ENCODE measurements around the gene FAHD2A.

DNA sequence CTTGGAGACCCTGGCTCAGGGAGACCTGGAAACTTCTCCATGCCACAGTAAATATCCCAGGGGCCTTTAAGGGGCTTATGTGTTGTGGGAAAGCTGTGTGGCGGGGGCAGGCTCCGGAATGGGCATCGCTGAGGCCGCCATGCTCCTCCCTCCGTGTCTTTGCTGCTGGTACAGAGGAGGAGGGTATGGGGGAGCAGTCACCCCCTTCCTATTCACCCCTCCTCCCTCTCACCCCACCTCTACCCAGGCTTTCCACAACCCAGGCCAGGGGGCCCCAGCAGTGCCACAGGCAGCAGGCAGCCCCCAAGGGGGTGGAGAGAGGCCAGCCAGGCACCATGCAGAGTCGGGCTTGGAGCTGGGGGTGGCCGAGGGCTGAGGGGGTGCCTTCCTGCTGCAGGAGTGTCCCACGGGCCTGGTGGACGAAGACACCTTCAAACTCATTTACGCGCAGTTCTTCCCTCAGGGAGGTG lies 28.0 kb upstream of the FAHD2A start:
- TF ChIP-seq REST (IDR thresholded peaks at IDR 0.05; ENCODE audit: low read depth) (no peak), RAD21 (IDR thresholded peaks at IDR 0.05; ENCODE audit: low read depth) (no peak), EP300 (IDR thresholded peaks at IDR 0.05; ENCODE audit: borderline replicate concordance) (no peak), TAF1 (IDR thresholded peaks at IDR 0.05; ENCODE audit: low read depth) (no peak), CREB1 (IDR thresholded peaks at IDR 0.05; ENCODE audit: low read depth) (no peak), YY1 (IDR thresholded peaks at IDR 0.05; ENCODE audit: low read depth) (no peak), TEAD4 (IDR thresholded peaks at IDR 0.05) (no peak), CEBPB (IDR thresholded peaks at IDR 0.05) (no peak), ZBTB7A (IDR thresholded peaks at IDR 0.05; ENCODE audit: low read depth) (no peak), MAX (IDR thresholded peaks at IDR 0.05) (no peak), TCF12 (IDR thresholded peaks at IDR 0.05; ENCODE audit: low read depth) (no peak), NFIC (IDR thresholded peaks at IDR 0.05) (no peak), FOXM1 (IDR thresholded peaks at IDR 0.05; ENCODE audit: borderline replicate concordance, low read depth) (no peak)
- TF ChIP-seq, protein P1, sequence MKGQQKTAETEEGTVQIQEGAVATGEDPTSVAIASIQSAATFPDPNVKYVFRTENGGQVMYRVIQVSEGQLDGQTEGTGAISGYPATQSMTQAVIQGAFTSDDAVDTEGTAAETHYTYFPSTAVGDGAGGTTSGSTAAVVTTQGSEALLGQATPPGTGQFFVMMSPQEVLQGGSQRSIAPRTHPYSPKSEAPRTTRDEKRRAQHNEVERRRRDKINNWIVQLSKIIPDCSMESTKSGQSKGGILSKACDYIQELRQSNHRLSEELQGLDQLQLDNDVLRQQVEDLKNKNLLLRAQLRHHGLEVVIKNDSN (IDR thresholded peaks at IDR 0.05) = no peak

Measured in Ishikawa (cell line).